ENCODE measurements around the gene NOX5. TPM values are rescaled to one million over a fixed set of nuclear protein-coding genes. Genes with fewer than 3 reads are reported as not detected.

NOX5 gene
- total and polyA plus RNA-seq, 5 experiments from 2014 or later = 0.05 TPM; not detected in 3

- DNase-seq = no peak
- peaks cover 10 to 34% (median 23%) of the 10 kb centered on the region in 5 donors for H3K27me3 Mint-ChIP-seq
Observed at GRCh38 chr15:69032703-69033373, 18.3 kb downstream of the NOX5 start.

GRCh38 chr15:69034352-69034751, 19.9 kb downstream of the NOX5 start:
- peaks cover 0 to 9% (median 6%) of the 10 kb centered on the region in 4 donors for H3K4me1 Mint-ChIP-seq
- ATAC-seq (no peak), DNase-seq (no peak)
- no peak overlapping the region for H3K27ac Mint-ChIP-seq
- no peaks in the 10 kb centered on the region for H3K36me3 Mint-ChIP-seq
- H3K4me3 Mint-ChIP-seq = no peak overlapping the region
- peaks cover 10 to 39% (median 28%) of the 10 kb centered on the region in 5 donors for H3K27me3 Mint-ChIP-seq
- POLR2A ChIA-PET = no interaction called here
- H3K9me3 Mint-ChIP-seq = no peaks in the 10 kb centered on the region

More at GRCh38 chr15:69032703-69033373, 18.3 kb downstream of the NOX5 start:
- POLR2A ChIA-PET = no interaction called here
- Mint-ChIP-seq H3K4me1 (peaks cover 0 to 9% (median 6%) of the 10 kb centered on the region in 4 donors), H3K9me3 (no peaks in the 10 kb centered on the region), H3K36me3 (no peaks in the 10 kb centered on the region), H3K4me3 (peak overlapping the region in 4 of 10 donors; percentile 18 to 57 (median 31)), H3K27ac (no peak overlapping the region)
- ATAC-seq = no peak

- peak in 1 of 10 donors; percentile 56 for DNase-seq
- Mint-ChIP-seq H3K27me3 (peaks cover 8 to 39% (median 28%) of the 10 kb centered on the region in 5 donors), H3K4me1 (peaks cover 0 to 9% (median 6%) of the 10 kb centered on the region in 4 donors), H3K27ac (no peak overlapping the region), H3K36me3 (no peaks in the 10 kb centered on the region), H3K4me3 (no peak overlapping the region), H3K9me3 (no peaks in the 10 kb centered on the region)
- POLR2A ChIA-PET = no interaction called here
- no peak for ATAC-seq
Observed at GRCh38 chr15:69035205-69035917, 20.9 kb downstream of the NOX5 start.

GRCh38 chr15:69035918-69036258, 21.4 kb downstream of the NOX5 start:
- Mint-ChIP-seq H3K4me1 (peaks cover 0 to 9% (median 6%) of the 10 kb centered on the region in 4 donors), H3K4me3 (no peak overlapping the region), H3K27ac (no peak overlapping the region), H3K36me3 (no peaks in the 10 kb centered on the region), H3K9me3 (no peaks in the 10 kb centered on the region), H3K27me3 (peaks cover 8 to 39% (median 28%) of the 10 kb centered on the region in 5 donors)
- no peak for DNase-seq
- ATAC-seq = no peak
- POLR2A ChIA-PET = no interaction called here

GRCh38 chr15:69036826-69037225, 22.3 kb downstream of the NOX5 start:
- no peak overlapping the region for H3K27ac Mint-ChIP-seq
- no peaks in the 10 kb centered on the region for H3K36me3 Mint-ChIP-seq
- no peaks in the 10 kb centered on the region for H3K9me3 Mint-ChIP-seq
- ATAC-seq (no peak), DNase-seq (peak in 1 of 10 donors; percentile 26)
- peaks cover 8 to 39% (median 28%) of the 10 kb centered on the region in 5 donors for H3K27me3 Mint-ChIP-seq
- peaks cover 0 to 5% (median 3%) of the 10 kb centered on the region in 4 donors for H3K4me1 Mint-ChIP-seq
- POLR2A ChIA-PET = no interaction called here
- H3K4me3 Mint-ChIP-seq = no peak overlapping the region

- Mint-ChIP-seq H3K9me3 (no peaks in the 10 kb centered on the region), H3K27me3 (peaks cover 5 to 39% (median 28%) of the 10 kb centered on the region in 5 donors), H3K36me3 (no peaks in the 10 kb centered on the region), H3K27ac (no peak overlapping the region), H3K4me1 (no peaks in the 10 kb centered on the region), H3K4me3 (no peak overlapping the region)
- POLR2A ChIA-PET = no interaction called here
- DNase-seq = no peak
- ATAC-seq = no peak
Observed at GRCh38 chr15:69037482-69037881, 23.0 kb downstream of the NOX5 start.

- ATAC-seq (no peak), DNase-seq (peak in 1 of 10 donors; percentile 45)
- POLR2A ChIA-PET = no interaction called here
- no peak overlapping the region for H3K27ac Mint-ChIP-seq
- peaks cover 5 to 39% (median 28%) of the 10 kb centered on the region in 5 donors for H3K27me3 Mint-ChIP-seq
- H3K9me3 Mint-ChIP-seq = no peaks in the 10 kb centered on the region
- no peak overlapping the region for H3K4me3 Mint-ChIP-seq
- no peaks in the 10 kb centered on the region for H3K4me1 Mint-ChIP-seq
- H3K36me3 Mint-ChIP-seq = no peaks in the 10 kb centered on the region
Observed at GRCh38 chr15:69037977-69038376, 23.5 kb downstream of the NOX5 start.

- ATAC-seq (no peak), DNase-seq (peak in 1 of 10 donors; percentile 35)
- Mint-ChIP-seq H3K4me1 (no peaks in the 10 kb centered on the region), H3K27ac (no peak overlapping the region), H3K4me3 (no peak overlapping the region), H3K36me3 (no peaks in the 10 kb centered on the region), H3K27me3 (peaks cover 5 to 39% (median 28%) of the 10 kb centered on the region in 5 donors), H3K9me3 (no peaks in the 10 kb centered on the region)
- POLR2A ChIA-PET = no interaction called here
Observed at GRCh38 chr15:69038508-69038907, 24.0 kb downstream of the NOX5 start.

- Mint-ChIP-seq H3K4me3 (no peak overlapping the region), H3K4me1 (no peaks in the 10 kb centered on the region), H3K9me3 (no peaks in the 10 kb centered on the region), H3K27me3 (peaks cover 4 to 33% (median 28%) of the 10 kb centered on the region in 5 donors), H3K36me3 (no peaks in the 10 kb centered on the region), H3K27ac (no peak overlapping the region)
- ATAC-seq (no peak), DNase-seq (no peak)
- POLR2A ChIA-PET = no interaction called here
Observed at GRCh38 chr15:69039516-69040225, 25.2 kb downstream of the NOX5 start.

GRCh38 chr15:69042531-69042930, 28.0 kb downstream of the NOX5 start:
- H3K27ac Mint-ChIP-seq = no peak overlapping the region
- no peaks in the 10 kb centered on the region for H3K36me3 Mint-ChIP-seq
- ATAC-seq (no peak), DNase-seq (no peak)
- POLR2A ChIA-PET = no interaction called here
- H3K27me3 Mint-ChIP-seq = peaks cover 0 to 10% (median 6%) of the 10 kb centered on the region in 5 donors
- H3K4me1 Mint-ChIP-seq = no peaks in the 10 kb centered on the region
- H3K9me3 Mint-ChIP-seq = no peaks in the 10 kb centered on the region
- no peak overlapping the region for H3K4me3 Mint-ChIP-seq

GRCh38 chr15:69045802-69046201, 31.3 kb downstream of the NOX5 start:
- no peak for ATAC-seq
- Mint-ChIP-seq H3K27ac (no peak overlapping the region), H3K27me3 (peaks cover 0 to 7% (median 0%) of the 10 kb centered on the region in 5 donors)

GRCh38 chr15:69046781-69047180, 32.3 kb downstream of the NOX5 start:
- no peaks in the 10 kb centered on the region for H3K4me1 Mint-ChIP-seq
- H3K9me3 Mint-ChIP-seq = no peaks in the 10 kb centered on the region
- no peak overlapping the region for H3K4me3 Mint-ChIP-seq
- peaks cover 0 to 7% (median 0%) of the 10 kb centered on the region in 5 donors for H3K27me3 Mint-ChIP-seq
- POLR2A ChIA-PET = no interaction called here
- no peaks in the 10 kb centered on the region for H3K36me3 Mint-ChIP-seq
- H3K27ac Mint-ChIP-seq = no peak overlapping the region
- ATAC-seq (no peak), DNase-seq (no peak)

More at GRCh38 chr15:69045802-69046201, 31.3 kb downstream of the NOX5 start:
- Mint-ChIP-seq H3K4me1 (no peaks in the 10 kb centered on the region), H3K9me3 (no peaks in the 10 kb centered on the region), H3K4me3 (no peak overlapping the region), H3K36me3 (no peaks in the 10 kb centered on the region)
- POLR2A ChIA-PET = no interaction called here
- no peak for DNase-seq

- DNase-seq = no peak
- POLR2A ChIA-PET = no interaction called here
- ATAC-seq = no peak
- Mint-ChIP-seq H3K4me1 (no peaks in the 10 kb centered on the region), H3K36me3 (no peaks in the 10 kb centered on the region), H3K9me3 (no peaks in the 10 kb centered on the region), H3K27me3 (peaks cover 3 to 15% (median 8%) of the 10 kb centered on the region in 5 donors), H3K4me3 (no peak overlapping the region), H3K27ac (no peak overlapping the region)
Observed at GRCh38 chr15:69049976-69050375, 35.5 kb downstream of the NOX5 start.
